H9 (cell line): ENCODE results near the gene CHD9NB. TPM values are rescaled to one million over a fixed set of nuclear protein-coding genes. Genes with fewer than 3 reads are reported as not detected.
A peak's percentile ranks its signal among the peaks of the same experiment; 100 is the strongest.

Experiments used
- DNase-seq: peaks from one replicate; pipeline ENCODE4 v3.0.0-alpha.2; 2017
- H2AFZ ChIP-seq: one replicate; pipeline ENCODE4 v1.6.1; 2013; ENCODE audit warnings: mild to moderate bottlenecking, low read length, control low read depth, moderate library complexity
- H2AK5ac ChIP-seq: 2 replicates; pipeline ENCODE4 v1.6.1; 2013; ENCODE audit warnings: low read length, control low read depth, mixed read lengths; ENCODE audit not compliant: insufficient read length
- H2BK120ac ChIP-seq: one replicate; pipeline ENCODE4 v1.6.1; 2013; ENCODE audit warnings: low read depth, mild to moderate bottlenecking, low read length, control low read depth, inconsistent platforms; ENCODE audit not compliant: poor library complexity, severe bottlenecking
- H2BK12ac ChIP-seq: 2 replicates; pipeline ENCODE4 v1.6.1; 2013; ENCODE audit warnings: low read length, control low read depth, mixed read lengths, low read depth; ENCODE audit not compliant: insufficient read length
- H2BK15ac ChIP-seq: 2 replicates; pipeline ENCODE4 v1.6.1; 2013; ENCODE audit warnings: low read depth, low read length, control low read depth
- H2BK20ac ChIP-seq: one replicate; pipeline ENCODE4 v1.6.1; 2013; ENCODE audit warnings: low read depth, mild to moderate bottlenecking, low read length, control low read depth, inconsistent platforms; ENCODE audit not compliant: poor library complexity, severe bottlenecking
- H2BK5ac ChIP-seq: 2 replicates; pipeline ENCODE4 v1.6.1; 2013; ENCODE audit warnings: low read length, control low read depth, mixed read lengths; ENCODE audit not compliant: insufficient read length
- H3K14ac ChIP-seq: 2 replicates; pipeline ENCODE4 v1.6.1; 2013; ENCODE audit warnings: low read length, control low read depth; ENCODE audit not compliant: insufficient read depth
- H3K18ac ChIP-seq: 2 replicates; pipeline ENCODE4 v1.6.1; 2013; ENCODE audit warnings: low read depth, mild to moderate bottlenecking, mixed read lengths, low read length, control low read depth; ENCODE audit not compliant: insufficient read length
- H3K23ac ChIP-seq: 2 replicates; pipeline ENCODE4 v1.6.1; 2013; ENCODE audit warnings: low read length, control low read depth, mixed read lengths, low read depth; ENCODE audit not compliant: insufficient read length
- H3K23me2 ChIP-seq: 2 replicates; pipeline ENCODE4 v1.6.1; 2013; ENCODE audit warnings: low read depth, mild to moderate bottlenecking, mixed read lengths, low read length, control low read depth; ENCODE audit not compliant: insufficient read length, poor library complexity, severe bottlenecking
- H3K27ac ChIP-seq: 2 replicates; pipeline ENCODE4 v1.5.1; 2013; ENCODE audit warnings: low read length, control low read depth, mixed read lengths, low read depth; ENCODE audit not compliant: insufficient read length
- H3K27me3 ChIP-seq: 2 replicates; pipeline ENCODE4 v1.6.1; 2013; ENCODE audit warnings: low read length, control low read depth, inconsistent platforms; ENCODE audit not compliant: insufficient read depth
- H3K4ac ChIP-seq: 2 replicates; pipeline ENCODE4 v1.6.1; 2013; ENCODE audit warnings: low read depth, mild to moderate bottlenecking, control low read depth, inconsistent platforms, low read length, moderate library complexity
- H3K4me1 ChIP-seq: 2 replicates; pipeline ENCODE4 v1.6.1; 2013; ENCODE audit warnings: low read length, control low read depth, inconsistent platforms; ENCODE audit not compliant: insufficient read depth
- H3K4me2 ChIP-seq: 2 replicates; pipeline ENCODE4 v1.6.1; 2013; ENCODE audit warnings: low read length, control low read depth, mixed read lengths; ENCODE audit not compliant: insufficient read length, insufficient read depth
- H3K56ac ChIP-seq: 2 replicates; pipeline ENCODE4 v1.6.1; 2013; ENCODE audit warnings: low read depth, mild to moderate bottlenecking, mixed read lengths, low read length, control low read depth; ENCODE audit not compliant: insufficient read length
- H3K79me1 ChIP-seq: 2 replicates; pipeline ENCODE4 v1.6.1; 2013; ENCODE audit warnings: low read depth, mild to moderate bottlenecking, moderate library complexity, low read length, control low read depth, inconsistent platforms; ENCODE audit not compliant: insufficient read depth, poor library complexity, severe bottlenecking
- H3K79me2 ChIP-seq: 2 replicates; pipeline ENCODE4 v1.6.1; 2013; ENCODE audit warnings: low read length, control low read depth, inconsistent platforms; ENCODE audit not compliant: insufficient read depth
- H3K9ac ChIP-seq: 2 replicates; pipeline ENCODE4 v1.6.1; 2013; ENCODE audit warnings: low read length, control low read depth, mixed read lengths; ENCODE audit not compliant: insufficient read length; ENCODE audit errors: extremely low read depth
- H3K9me3 ChIP-seq: one replicate; pipeline ENCODE4 v1.6.1; 2013; ENCODE audit warnings: low read depth, low read length, inconsistent platforms; ENCODE audit not compliant: control insufficient read depth
- H3T11ph ChIP-seq: one replicate; pipeline ENCODE4 v1.6.1; 2013; ENCODE audit warnings: mild to moderate bottlenecking, low read length, control low read depth, inconsistent platforms
- H4K20me1 ChIP-seq: one replicate; pipeline ENCODE4 v1.6.1; 2013; ENCODE audit not compliant: control insufficient read depth, insufficient read length, insufficient read depth
- H4K5ac ChIP-seq: 2 replicates; pipeline ENCODE4 v1.6.1; 2013; ENCODE audit warnings: low read depth, mild to moderate bottlenecking, mixed read lengths, low read length, control low read depth; ENCODE audit not compliant: insufficient read length
- H4K8ac ChIP-seq: replicated peaks from 2 replicates; pipeline ENCODE4 v1.6.1; 2013; ENCODE audit warnings: low read length, control low read depth, mixed read lengths, low read depth; ENCODE audit not compliant: insufficient read length
- H4K91ac ChIP-seq: 2 replicates; pipeline ENCODE4 v1.6.1; 2013; ENCODE audit warnings: low read depth, mild to moderate bottlenecking, moderate library complexity, mixed read lengths, low read length, control low read depth; ENCODE audit not compliant: insufficient read length
- H3K27ac Mint-ChIP-seq, 3 experiments: 2 replicates in 2 of 3; 3 replicates in 1 of 3; pipeline ENCODE4 v1.8.0; 2020 to 2021; ENCODE audit warnings: mixed read lengths in 3 of 3, mild to moderate bottlenecking in 1 of 3, moderate library complexity in 1 of 3
- H3K27me3 Mint-ChIP-seq: 2 replicates; pipeline ENCODE4 v1.8.0; 2021; ENCODE audit warnings: low read depth, mild to moderate bottlenecking, moderate library complexity, mixed read lengths
- H3K36me3 Mint-ChIP-seq, 3 experiments: 2 replicates in 2 of 3; 3 replicates in 1 of 3; pipeline ENCODE4 v1.8.0; 2020 to 2021; ENCODE audit warnings: low read depth in 3 of 3, mixed read lengths in 3 of 3; ENCODE audit not compliant: insufficient read depth in 1 of 3
- H3K4me1 Mint-ChIP-seq, 2 experiments: 2 replicates each; pipeline ENCODE4 v1.8.0; 2020; ENCODE audit warnings: mixed read lengths in 2 of 2
- H3K4me3 Mint-ChIP-seq, 2 experiments: 2 replicates in 1 of 2; 3 replicates in 1 of 2; pipeline ENCODE4 v1.8.0; 2020 to 2021; ENCODE audit warnings: mild to moderate bottlenecking in 2 of 2, mixed read lengths in 2 of 2, moderate library complexity in 1 of 2
- H3K9me3 Mint-ChIP-seq, 2 experiments: 2 replicates in 1 of 2; 3 replicates in 1 of 2; pipeline ENCODE4 v1.8.0; 2020; ENCODE audit warnings: mild to moderate bottlenecking in 2 of 2, mixed read lengths in 2 of 2, moderate library complexity in 1 of 2
- WGBS: extraction: QIAGEN DNeasy Blood & Tissue Kit; methylation state at CpG from one replicate; pipeline ENCODE4 v1.1.7; 2013; ENCODE audit warnings: missing lambda C conversion rate, low lambda C conversion rate, mixed read lengths; ENCODE audit not compliant: insufficient read length; ENCODE audit errors: extremely low coverage; 5-methylcytosine and 5-hydroxymethylcytosine counted together
- total RNA-seq: library from RNA; stranded (reverse); gene quantifications from 2 replicates; pipeline ENCODE4 v1.2.1, GENCODE V29; 2021
- TF ChIP-seq, protein P1 (sequence below): fragments of 200-600 bp; sonication (generic); conservative IDR thresholded peaks from 3 replicates; pipeline ENCODE4 v1.8.0; 2021; ENCODE audit warnings: antibody characterized with exemption, mild to moderate bottlenecking

The CHD9NB gene
- total RNA-seq, 1 experiment from 2014 or later: 3.3 TPM

GRCh38 chr16:53045341-53046220 is 7.1 kb downstream of the CHD9NB start:
- H3K4me3 Mint-ChIP-seq: no peak overlapping the region
- H3K4me1 ChIP-seq: peaks cover 11% of the 10 kb centered on the region
- no CpG with 5 or more reads among the region's 6 CpGs for WGBS
- no peak for DNase-seq
- no peaks in the 10 kb centered on the region for H3K9me3 ChIP-seq
- peak overlapping the region; percentile 71 for H3K18ac ChIP-seq
- H4K20me1 ChIP-seq: no peaks in the 10 kb centered on the region
- no peak overlapping the region for H3K9ac ChIP-seq
- no peak overlapping the region for H4K91ac ChIP-seq
- no peak overlapping the region for H2BK20ac ChIP-seq
- H2AK5ac ChIP-seq: no peak overlapping the region
- peaks cover 16 to 20% of the 10 kb centered on the region in 2 experiments for H3K9me3 Mint-ChIP-seq
- H2BK15ac ChIP-seq: no peak overlapping the region
- H3K27ac Mint-ChIP-seq: peak overlapping the region in 2 of 3 experiments; percentile 49 to 82; a peak in 1 of 7 replicates
- no peaks in the 10 kb centered on the region for H3K79me1 ChIP-seq
- H2AFZ ChIP-seq: no peak overlapping the region
- no peak overlapping the region for H3K23ac ChIP-seq
- H3K27me3 Mint-ChIP-seq: peaks cover 2% of the 10 kb centered on the region
- no peak overlapping the region for H2BK5ac ChIP-seq
- no peak overlapping the region for H3T11ph ChIP-seq
- no peak overlapping the region for H3K4ac ChIP-seq
- peaks cover 12 to 18% (median 14%) of the 10 kb centered on the region in 3 experiments for H3K36me3 Mint-ChIP-seq
- no peak overlapping the region for H4K8ac ChIP-seq
- no peak overlapping the region; the same call in 1 of the 2 replicates for H3K14ac ChIP-seq
- H3K27ac ChIP-seq: no peak overlapping the region
- H3K4me2 ChIP-seq: no peak overlapping the region
- H2BK12ac ChIP-seq: no peak overlapping the region
- TF ChIP-seq, protein P1, sequence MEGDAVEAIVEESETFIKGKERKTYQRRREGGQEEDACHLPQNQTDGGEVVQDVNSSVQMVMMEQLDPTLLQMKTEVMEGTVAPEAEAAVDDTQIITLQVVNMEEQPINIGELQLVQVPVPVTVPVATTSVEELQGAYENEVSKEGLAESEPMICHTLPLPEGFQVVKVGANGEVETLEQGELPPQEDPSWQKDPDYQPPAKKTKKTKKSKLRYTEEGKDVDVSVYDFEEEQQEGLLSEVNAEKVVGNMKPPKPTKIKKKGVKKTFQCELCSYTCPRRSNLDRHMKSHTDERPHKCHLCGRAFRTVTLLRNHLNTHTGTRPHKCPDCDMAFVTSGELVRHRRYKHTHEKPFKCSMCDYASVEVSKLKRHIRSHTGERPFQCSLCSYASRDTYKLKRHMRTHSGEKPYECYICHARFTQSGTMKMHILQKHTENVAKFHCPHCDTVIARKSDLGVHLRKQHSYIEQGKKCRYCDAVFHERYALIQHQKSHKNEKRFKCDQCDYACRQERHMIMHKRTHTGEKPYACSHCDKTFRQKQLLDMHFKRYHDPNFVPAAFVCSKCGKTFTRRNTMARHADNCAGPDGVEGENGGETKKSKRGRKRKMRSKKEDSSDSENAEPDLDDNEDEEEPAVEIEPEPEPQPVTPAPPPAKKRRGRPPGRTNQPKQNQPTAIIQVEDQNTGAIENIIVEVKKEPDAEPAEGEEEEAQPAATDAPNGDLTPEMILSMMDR: no peak
- no peaks in the 10 kb centered on the region for H3K27me3 ChIP-seq
- no peak overlapping the region for H4K5ac ChIP-seq
- no peak overlapping the region for H2BK120ac ChIP-seq
- H3K23me2 ChIP-seq: peaks cover 21% of the 10 kb centered on the region
- no peak overlapping the region for H3K56ac ChIP-seq
- H3K4me1 Mint-ChIP-seq: peaks cover 52 to 56% of the 10 kb centered on the region in 2 experiments
- H3K79me2 ChIP-seq: no peaks in the 10 kb centered on the region
